Activated naive CD8-positive, alpha-beta T cell treated with anti-CD3 and anti-CD28 coated beads, Interleukin-2, amount 10 ng/mL, durations not matched to agents 7 days and 5 days (primary cell): ENCODE results near the gene OR12D3. TPM values are rescaled to one million over a fixed set of nuclear protein-coding genes. Genes with fewer than 3 reads are reported as not detected.
"Not testable (repeated sequence)": the region's sequence is repeated elsewhere in the genome, so short reads cannot be mapped to it uniquely, and the experiment has no call there.

Experiments
- ATAC-seq: fragments of 150-1000 bp; cut with Tn5 transposase; one replicate; pipeline ENCODE4 v1.10.0; 2021; ENCODE audit warnings: low read depth, moderate library complexity
- POLR2A ChIA-PET: fragments of 350-600 bp; sonication (Branson Sonifier 250); formaldehyde crosslinking; loops from one replicate; lab custom pipeline; 2021; ENCODE audit warnings: antibody characterized with exemption; lab: Charles Lee
- DNase-seq: peaks from one replicate; pipeline ENCODE4 v3.0.0; 2021
- H3K27ac Mint-ChIP-seq: one replicate; pipeline ENCODE4 v1.8.0; 2022; ENCODE audit warnings: mild to moderate bottlenecking, mixed read lengths
- H3K27me3 Mint-ChIP-seq: one replicate; pipeline ENCODE4 v1.8.0; 2022; ENCODE audit warnings: mild to moderate bottlenecking, moderate library complexity, mixed read lengths
- H3K36me3 Mint-ChIP-seq: one replicate; pipeline ENCODE4 v1.8.0; 2021; ENCODE audit warnings: mild to moderate bottlenecking, mixed read lengths
- H3K4me1 Mint-ChIP-seq: one replicate; pipeline ENCODE4 v1.8.0; 2021; ENCODE audit warnings: mixed read lengths
- H3K4me3 Mint-ChIP-seq: one replicate; pipeline ENCODE4 v1.8.0; 2022; ENCODE audit warnings: mild to moderate bottlenecking, moderate library complexity, mixed read lengths
- H3K9me3 Mint-ChIP-seq: one replicate; pipeline ENCODE4 v1.8.0; 2021; ENCODE audit warnings: mixed read lengths
- total RNA-seq, 2 experiments: library from RNA; stranded (reverse); gene quantifications; one replicate each; pipeline ENCODE4 v1.2.3, GENCODE V29; 2021

OR12D3 gene, protein sequence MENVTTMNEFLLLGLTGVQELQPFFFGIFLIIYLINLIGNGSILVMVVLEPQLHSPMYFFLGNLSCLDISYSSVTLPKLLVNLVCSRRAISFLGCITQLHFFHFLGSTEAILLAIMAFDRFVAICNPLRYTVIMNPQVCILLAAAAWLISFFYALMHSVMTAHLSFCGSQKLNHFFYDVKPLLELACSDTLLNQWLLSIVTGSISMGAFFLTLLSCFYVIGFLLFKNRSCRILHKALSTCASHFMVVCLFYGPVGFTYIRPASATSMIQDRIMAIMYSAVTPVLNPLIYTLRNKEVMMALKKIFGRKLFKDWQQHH
- not detected for total RNA-seq

DNA sequence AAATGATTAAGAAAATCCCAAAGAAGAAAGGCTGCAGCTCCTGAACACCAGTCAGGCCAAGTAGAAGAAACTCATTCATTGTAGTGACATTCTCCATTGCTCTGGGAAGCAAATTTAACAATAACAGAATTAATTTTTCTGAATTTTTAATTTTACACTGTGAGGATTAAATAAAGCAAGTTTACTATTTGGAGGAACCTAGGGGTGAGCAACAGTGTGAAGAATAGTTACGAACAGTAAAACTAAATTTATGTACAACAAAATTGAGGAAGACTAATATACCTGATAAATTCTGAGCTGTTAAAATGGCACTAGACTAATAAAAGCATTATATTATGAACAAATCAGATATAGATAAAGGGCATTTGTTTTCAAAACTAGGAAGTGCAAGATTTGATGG is at the start of gene OR12D3:
Gene OR12D3, minus strand, starts transcription at position 101 of the 400 bp plus-strand sequence. Its CDS starts 4 bp downstream, at position 97.
- no peaks in the 10 kb centered on the region for H3K4me1 Mint-ChIP-seq
- POLR2A ChIA-PET: interaction anchor here (0.6 kb wide), 1 partner anchor 36 kb away, joined by 4 read pairs; no protein-coding TSS in a partner anchor
- no peak within 1 kb of the TSS for H3K4me3 Mint-ChIP-seq
- ATAC-seq (no peak), DNase-seq (no peak)
- H3K9me3 Mint-ChIP-seq: no peaks in the 10 kb centered on the region
- peaks cover 24% of the 10 kb centered on the region for H3K27me3 Mint-ChIP-seq
- no peak within 1 kb of the TSS for H3K27ac Mint-ChIP-seq
- no peaks in the 10 kb centered on the region for H3K36me3 Mint-ChIP-seq

DNA sequence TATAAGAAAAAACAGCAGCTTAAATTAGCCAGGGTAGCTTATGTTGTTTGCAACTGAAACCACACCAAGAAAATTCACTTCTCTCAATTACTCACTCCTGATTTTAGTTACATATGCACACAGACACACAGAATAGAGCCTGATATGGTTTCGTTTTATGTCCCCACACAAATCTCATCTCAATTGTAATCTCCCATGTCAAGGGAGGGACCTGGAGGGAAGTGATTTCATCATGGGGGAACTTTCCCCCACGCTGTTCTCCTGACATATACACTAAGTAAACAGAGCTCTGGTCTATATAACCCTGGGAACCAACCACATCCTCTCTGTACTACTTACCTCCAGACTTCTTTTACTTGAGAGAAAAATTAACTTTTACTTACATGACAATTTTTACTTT is 49.5 kb upstream of the OR12D3 start:
- H3K36me3 Mint-ChIP-seq: no peaks in the 10 kb centered on the region
- no peak for ATAC-seq
- no peak for DNase-seq
- H3K4me1 Mint-ChIP-seq: peaks cover 2% of the 10 kb centered on the region
- POLR2A ChIA-PET: no interaction called here
- no peak overlapping the region for H3K27ac Mint-ChIP-seq
- peaks cover 15% of the 10 kb centered on the region for H3K27me3 Mint-ChIP-seq
- no peak overlapping the region for H3K4me3 Mint-ChIP-seq
- no peaks in the 10 kb centered on the region for H3K9me3 Mint-ChIP-seq

DNA sequence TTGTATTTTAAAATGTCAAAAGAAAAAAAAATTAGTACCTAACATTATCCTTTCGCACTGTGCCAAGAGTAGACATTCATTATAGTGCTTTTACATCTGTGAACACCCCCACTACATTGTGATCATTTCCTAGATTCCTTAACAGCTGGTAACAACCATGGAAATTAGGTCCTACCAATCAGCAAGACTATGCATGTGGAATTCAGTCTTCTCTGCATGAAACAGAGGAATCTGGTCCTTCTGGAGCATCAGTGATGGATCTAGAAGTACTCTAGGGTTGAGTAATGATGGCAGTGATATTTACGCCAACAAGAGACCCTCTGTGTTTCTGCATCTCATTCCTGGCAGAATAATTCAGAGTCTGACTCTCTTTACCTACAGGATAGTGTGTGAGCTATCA is 49.1 kb upstream of the OR12D3 start:
- H3K27ac Mint-ChIP-seq: no peak overlapping the region
- no peak overlapping the region for H3K4me3 Mint-ChIP-seq
- no peak for DNase-seq
- H3K27me3 Mint-ChIP-seq: peaks cover 15% of the 10 kb centered on the region
- no peak for ATAC-seq
- POLR2A ChIA-PET: no interaction called here
- H3K4me1 Mint-ChIP-seq: peaks cover 2% of the 10 kb centered on the region
- no peaks in the 10 kb centered on the region for H3K9me3 Mint-ChIP-seq
- H3K36me3 Mint-ChIP-seq: no peaks in the 10 kb centered on the region

DNA sequence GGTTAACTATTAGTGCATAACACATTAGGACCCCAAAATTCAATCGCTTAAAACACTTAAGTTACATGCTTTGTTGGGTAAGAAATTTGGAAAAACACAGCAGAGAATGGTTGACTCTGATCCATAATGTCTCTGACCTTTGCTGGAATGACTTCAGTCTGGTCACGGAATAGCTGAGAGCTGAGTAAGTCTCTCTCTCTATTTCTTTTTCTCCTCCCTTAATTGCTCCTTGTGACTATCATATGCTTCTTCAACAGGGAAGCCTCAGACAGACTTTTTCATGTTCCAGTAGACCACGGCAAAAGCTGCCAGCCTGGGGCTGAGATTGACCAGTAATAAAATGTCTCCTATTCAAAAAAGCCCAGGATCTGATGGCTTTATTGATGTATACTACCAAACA is 44.4 kb upstream of the OR12D3 start:
- Mint-ChIP-seq H3K36me3 (no peaks in the 10 kb centered on the region), H3K27ac (no peak overlapping the region), H3K27me3 (peaks cover 24% of the 10 kb centered on the region), H3K9me3 (no peaks in the 10 kb centered on the region), H3K4me3 (no peak overlapping the region), H3K4me1 (peaks cover under 1% of the 10 kb centered on the region)
- no peak for ATAC-seq
- DNase-seq: no peak
- POLR2A ChIA-PET: no interaction called here

DNA sequence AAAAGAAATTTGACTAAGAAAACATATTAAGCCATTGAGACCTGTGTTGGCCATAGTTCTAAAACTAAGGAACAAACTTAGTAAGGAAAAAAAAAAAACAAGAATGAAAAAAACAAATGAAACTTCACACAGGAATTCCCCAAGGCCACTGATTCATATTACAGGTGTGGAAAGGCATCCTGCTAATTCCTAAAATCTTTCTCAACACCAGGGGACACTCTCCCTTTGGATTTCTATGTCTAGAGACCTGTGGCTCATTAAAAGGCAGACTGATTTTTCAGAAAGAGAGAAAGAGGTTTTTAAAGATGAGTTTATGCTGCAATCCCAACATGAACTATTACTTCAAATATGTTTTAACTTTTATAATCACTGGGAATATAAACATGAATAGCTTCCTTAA is 39.5 kb upstream of the OR12D3 start, which contains the start of gene OR12D1:
Gene OR12D1, plus strand, starts transcription at position 341 of the 400 bp plus-strand sequence.
- POLR2A ChIA-PET: no interaction called here
- H3K27me3 Mint-ChIP-seq: peaks cover 20% of the 10 kb centered on the region
- H3K27ac Mint-ChIP-seq: no peak within 1 kb of the TSS
- no peak for DNase-seq
- H3K4me1 Mint-ChIP-seq: no peaks in the 10 kb centered on the region
- H3K9me3 Mint-ChIP-seq: peaks cover 3% of the 10 kb centered on the region
- no peak within 1 kb of the TSS for H3K4me3 Mint-ChIP-seq
- ATAC-seq: no peak
- no peaks in the 10 kb centered on the region for H3K36me3 Mint-ChIP-seq

DNA sequence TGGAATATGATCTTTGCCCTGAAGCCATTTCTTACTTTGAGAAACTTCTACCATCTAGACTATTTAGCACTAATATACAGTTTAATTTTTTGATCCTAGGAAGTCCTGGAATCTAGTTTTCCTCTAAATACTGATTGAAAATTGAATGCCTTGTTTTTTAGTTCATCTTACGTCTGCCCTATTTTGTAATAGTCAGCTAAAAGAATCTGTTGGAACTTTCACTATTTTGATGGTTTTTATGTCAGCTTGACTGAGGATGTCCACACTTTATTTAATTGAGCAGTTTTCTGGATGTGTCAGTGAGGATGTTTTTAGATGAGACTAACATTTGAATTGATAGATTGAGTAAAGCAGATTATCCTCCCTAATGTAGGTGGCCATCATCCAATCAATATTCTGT is 28.7 kb upstream of the OR12D3 start:
- ATAC-seq (no peak), DNase-seq (no peak)
- H3K27me3 Mint-ChIP-seq: peaks cover 13% of the 10 kb centered on the region
- no peaks in the 10 kb centered on the region for H3K4me1 Mint-ChIP-seq
- H3K36me3 Mint-ChIP-seq: no peaks in the 10 kb centered on the region
- H3K4me3 Mint-ChIP-seq: no peak overlapping the region
- POLR2A ChIA-PET: no interaction called here
- no peak overlapping the region for H3K27ac Mint-ChIP-seq
- peaks cover 2% of the 10 kb centered on the region for H3K9me3 Mint-ChIP-seq

DNA sequence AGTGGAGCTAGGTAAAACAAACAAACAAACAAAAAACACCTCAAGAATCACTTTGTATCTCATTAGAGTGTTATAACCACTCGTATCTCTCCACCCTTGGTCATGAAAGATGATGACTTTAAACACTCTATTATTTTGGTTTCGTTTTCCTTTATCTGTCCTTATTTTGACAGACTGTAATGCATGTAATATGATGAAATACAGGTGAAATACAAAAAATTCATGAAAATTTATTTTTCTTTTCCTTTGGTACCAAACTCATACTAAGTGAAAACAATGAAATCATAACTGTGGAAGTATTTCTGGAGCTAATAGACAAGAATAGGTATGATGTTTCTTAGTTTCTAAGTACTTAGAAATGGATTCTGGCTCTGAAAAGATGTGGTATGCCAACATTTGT is 24.4 kb upstream of the OR12D3 start:
- no peaks in the 10 kb centered on the region for H3K36me3 Mint-ChIP-seq
- no peak overlapping the region for H3K4me3 Mint-ChIP-seq
- H3K27ac Mint-ChIP-seq: no peak overlapping the region
- DNase-seq: no peak
- no peaks in the 10 kb centered on the region for H3K4me1 Mint-ChIP-seq
- POLR2A ChIA-PET: no interaction called here
- ATAC-seq: no peak
- H3K27me3 Mint-ChIP-seq: peaks cover 11% of the 10 kb centered on the region
- H3K9me3 Mint-ChIP-seq: no peaks in the 10 kb centered on the region

DNA sequence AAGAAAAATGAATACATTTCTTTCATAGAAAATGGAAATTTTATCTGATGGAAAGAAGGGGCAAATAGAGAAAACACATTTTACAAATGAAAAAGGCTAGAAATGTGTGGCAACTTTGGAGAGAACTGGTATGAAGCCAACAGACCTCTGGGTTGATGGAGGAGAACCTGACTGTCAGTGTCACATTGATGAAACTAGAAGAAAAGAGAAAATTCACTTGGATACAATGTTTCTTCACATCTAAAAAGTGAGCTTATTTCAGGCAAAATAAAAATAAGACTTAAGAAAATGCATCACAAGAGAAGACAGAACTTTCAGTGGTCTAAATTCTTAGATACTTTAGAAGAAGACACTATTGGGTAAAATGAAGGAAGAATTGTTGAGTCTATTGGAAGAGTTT is 20.2 kb upstream of the OR12D3 start, which contains the start of gene OR12D2:
Gene OR12D2, plus strand, starts transcription at position 301 of the 400 bp plus-strand sequence. CDS start 1,069 bp downstream, outside the sequence.
- Mint-ChIP-seq H3K27ac (no peak within 1 kb of the TSS), H3K9me3 (no peaks in the 10 kb centered on the region), H3K4me1 (no peaks in the 10 kb centered on the region), H3K27me3 (peaks cover 7% of the 10 kb centered on the region), H3K36me3 (no peaks in the 10 kb centered on the region), H3K4me3 (no peak within 1 kb of the TSS)
- POLR2A ChIA-PET: no interaction called here
- ATAC-seq (no peak), DNase-seq (no peak)

DNA sequence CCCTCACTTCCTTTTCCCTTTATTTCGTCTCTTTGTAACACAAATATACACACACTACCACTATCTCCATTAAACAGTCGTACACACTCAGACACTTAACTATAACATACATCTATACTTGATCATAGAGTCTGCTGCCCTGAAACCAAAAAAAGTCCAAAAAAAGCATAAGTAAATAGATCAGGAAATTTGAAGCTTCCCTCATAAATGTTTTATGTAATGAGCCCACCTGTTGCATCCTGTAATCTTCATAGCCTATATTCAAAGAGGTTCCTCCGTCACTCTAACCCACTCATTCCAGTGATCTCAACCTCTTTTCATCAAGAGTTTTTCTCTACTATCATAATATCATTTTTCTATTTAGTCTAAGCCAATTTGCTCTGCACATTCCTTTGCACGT is 13.4 kb upstream of the OR12D3 start:
- Mint-ChIP-seq H3K36me3 (no peaks in the 10 kb centered on the region), H3K9me3 (no peaks in the 10 kb centered on the region), H3K4me3 (no peak overlapping the region), H3K27ac (no peak overlapping the region), H3K27me3 (peaks cover 5% of the 10 kb centered on the region), H3K4me1 (no peaks in the 10 kb centered on the region)
- POLR2A ChIA-PET: no interaction called here
- no peak for ATAC-seq
- DNase-seq: no peak

DNA sequence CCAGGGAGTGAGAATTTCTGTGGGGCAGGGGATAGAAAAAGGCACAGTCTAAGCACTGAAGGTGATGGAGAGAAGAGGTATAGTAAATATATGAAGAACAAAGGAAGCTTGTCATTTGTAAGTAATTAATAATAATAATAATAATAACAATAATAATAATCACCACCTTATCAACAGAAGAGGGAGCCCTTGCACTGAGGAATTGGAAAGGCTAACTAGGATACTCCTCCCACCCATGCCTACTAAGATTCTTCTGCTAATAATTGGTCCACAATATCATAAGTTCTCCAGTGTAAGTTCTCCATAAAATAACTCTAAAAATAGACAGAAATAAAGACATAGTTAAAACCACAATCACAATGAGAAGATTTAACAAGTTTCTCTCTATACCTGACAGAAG is 912 bp upstream of the OR12D3 start:
- no peaks in the 10 kb centered on the region for H3K9me3 Mint-ChIP-seq

DNA sequence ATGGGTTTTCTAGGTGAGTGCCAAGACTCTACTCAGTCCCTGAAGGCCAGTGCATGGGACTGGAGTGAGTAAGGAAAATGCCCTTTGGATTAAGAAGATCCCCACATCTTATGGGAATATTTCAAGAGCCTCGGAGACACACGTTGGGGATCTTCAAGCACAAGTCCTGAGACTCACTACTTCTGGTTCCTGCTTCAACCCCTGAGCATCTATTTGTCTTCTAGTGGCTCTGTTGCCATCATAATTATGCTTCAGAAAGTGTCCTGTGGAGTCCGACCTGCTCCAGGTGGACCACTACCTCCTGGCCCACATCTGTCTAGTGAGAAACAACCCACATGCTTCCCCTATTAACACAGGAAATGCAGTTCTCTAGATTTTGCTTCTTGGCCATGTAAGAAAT is 6.3 kb downstream of the OR12D3 start, which contains the start of gene OR5V1:
Gene OR5V1, minus strand, starts transcription at position 101 of the 400 bp plus-strand sequence. CDS start 12,670 bp downstream, outside the sequence.
- DNase-seq (no peak), ATAC-seq (no peak)
- no peak within 1 kb of the TSS for H3K4me3 Mint-ChIP-seq
- no peaks in the 10 kb centered on the region for H3K4me1 Mint-ChIP-seq
- POLR2A ChIA-PET: no interaction called here
- peaks cover 5% of the 10 kb centered on the region for H3K27me3 Mint-ChIP-seq
- H3K27ac Mint-ChIP-seq: no peak within 1 kb of the TSS
- no peaks in the 10 kb centered on the region for H3K9me3 Mint-ChIP-seq
- H3K36me3 Mint-ChIP-seq: no peaks in the 10 kb centered on the region

More for the DNA sequence above, 912 bp upstream of the OR12D3 start:
- H3K27ac Mint-ChIP-seq: no peak overlapping the region
- DNase-seq (no peak), ATAC-seq (no peak)
- H3K27me3 Mint-ChIP-seq: peaks cover 26% of the 10 kb centered on the region
- H3K4me1 Mint-ChIP-seq: no peaks in the 10 kb centered on the region
- H3K4me3 Mint-ChIP-seq: no peak overlapping the region
- POLR2A ChIA-PET: no interaction called here
- H3K36me3 Mint-ChIP-seq: no peaks in the 10 kb centered on the region

DNA sequence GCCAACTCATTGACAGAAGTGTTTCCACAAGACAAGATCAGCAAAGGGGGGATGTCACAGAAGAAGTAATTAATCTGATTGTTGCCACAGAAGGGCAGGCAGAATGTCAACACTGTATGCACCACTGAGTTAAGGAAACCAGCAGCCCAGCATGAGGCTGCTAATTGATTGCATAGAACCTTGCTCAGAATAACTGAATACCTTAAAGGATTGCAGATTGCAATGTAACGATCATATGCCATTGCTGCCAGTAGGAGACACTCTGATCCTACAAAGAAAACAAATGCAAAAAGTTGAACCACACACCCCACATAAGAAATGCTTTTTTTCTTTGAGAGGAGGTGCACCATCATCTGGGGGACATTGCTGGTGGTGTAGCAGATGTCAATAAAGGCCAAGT is 19.5 kb downstream of the OR12D3 start:
- Mint-ChIP-seq H3K36me3 (no peaks in the 10 kb centered on the region), H3K4me3 (no peak overlapping the region), H3K9me3 (no peaks in the 10 kb centered on the region), H3K27ac (no peak overlapping the region), H3K27me3 (peaks cover 10% of the 10 kb centered on the region), H3K4me1 (no peaks in the 10 kb centered on the region)
- DNase-seq (no peak), ATAC-seq (no peak)
- POLR2A ChIA-PET: no interaction called here

DNA sequence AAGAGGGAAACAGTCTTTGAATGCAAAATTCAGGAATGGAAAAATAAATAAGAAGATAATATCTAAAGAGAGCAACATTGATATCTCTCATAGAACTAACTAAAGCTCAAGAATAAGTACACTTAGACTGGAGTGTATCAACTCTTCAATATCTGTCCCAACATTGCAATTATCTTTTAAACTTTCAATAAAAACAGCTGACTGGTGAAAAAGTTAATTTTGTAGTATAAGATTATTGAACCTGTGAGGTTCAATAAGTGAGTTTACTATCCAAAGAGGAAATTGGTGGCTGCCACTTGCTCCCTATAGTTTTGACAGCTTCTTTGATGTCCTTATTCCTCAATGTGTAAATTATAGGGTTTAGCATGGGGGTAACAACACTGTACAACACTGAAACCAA is 20.1 kb downstream of the OR12D3 start:
- Mint-ChIP-seq H3K36me3 (no peaks in the 10 kb centered on the region), H3K27ac (no peak overlapping the region), H3K9me3 (no peaks in the 10 kb centered on the region), H3K4me1 (no peaks in the 10 kb centered on the region), H3K27me3 (peaks cover 10% of the 10 kb centered on the region), H3K4me3 (no peak overlapping the region)
- ATAC-seq: no peak
- POLR2A ChIA-PET: no interaction called here
- no peak for DNase-seq

DNA sequence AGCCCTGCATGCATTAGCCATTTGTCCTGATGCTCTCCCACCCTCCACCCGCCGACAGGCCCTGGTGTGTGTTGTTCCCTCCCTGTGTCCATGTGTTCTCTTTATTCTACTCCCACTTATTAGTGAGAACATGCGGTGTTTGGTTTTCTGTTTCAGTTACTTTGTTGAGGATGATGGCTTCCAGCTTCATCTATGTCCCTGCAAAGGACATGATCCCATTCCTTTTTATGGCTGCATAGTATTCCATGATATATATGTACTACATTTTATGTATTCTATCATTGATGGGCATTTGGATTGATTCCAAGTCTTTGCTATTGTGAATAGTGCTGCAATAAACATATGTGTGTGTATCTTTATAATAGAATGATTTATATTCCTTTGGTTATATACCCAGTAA is 25.7 kb downstream of the OR12D3 start:
- peaks cover 12% of the 10 kb centered on the region for H3K27me3 Mint-ChIP-seq
- not testable (repeated sequence) for H3K4me1 Mint-ChIP-seq, ATAC-seq

More for the DNA sequence above, 25.7 kb downstream of the OR12D3 start:
- H3K36me3 Mint-ChIP-seq, POLR2A ChIA-PET, H3K9me3 Mint-ChIP-seq, DNase-seq, H3K4me3 Mint-ChIP-seq, H3K27ac Mint-ChIP-seq: not testable (repeated sequence)
